ENCODE measurements around the gene MACROD2. TPM values are rescaled to one million over a fixed set of nuclear protein-coding genes. Genes with fewer than 3 reads are reported as not detected.
A peak's percentile ranks its signal among the peaks of the same experiment; 100 is the strongest.

Gene MACROD2
- total and polyA plus RNA-seq, 8 donors, result 0.78 to 31.3 (median 10.9) TPM; not detected in 1

- intact Hi-C loops (cut with DNase I; ENCODE audit: low total_unique reads), result no loop called here
- no peaks in the 10 kb centered on the region for H3K4me1 ChIP-seq
- no peak for DNase-seq
- H3K9me3 ChIP-seq, result no peaks in the 10 kb centered on the region
- TF ChIP-seq, protein P1, sequence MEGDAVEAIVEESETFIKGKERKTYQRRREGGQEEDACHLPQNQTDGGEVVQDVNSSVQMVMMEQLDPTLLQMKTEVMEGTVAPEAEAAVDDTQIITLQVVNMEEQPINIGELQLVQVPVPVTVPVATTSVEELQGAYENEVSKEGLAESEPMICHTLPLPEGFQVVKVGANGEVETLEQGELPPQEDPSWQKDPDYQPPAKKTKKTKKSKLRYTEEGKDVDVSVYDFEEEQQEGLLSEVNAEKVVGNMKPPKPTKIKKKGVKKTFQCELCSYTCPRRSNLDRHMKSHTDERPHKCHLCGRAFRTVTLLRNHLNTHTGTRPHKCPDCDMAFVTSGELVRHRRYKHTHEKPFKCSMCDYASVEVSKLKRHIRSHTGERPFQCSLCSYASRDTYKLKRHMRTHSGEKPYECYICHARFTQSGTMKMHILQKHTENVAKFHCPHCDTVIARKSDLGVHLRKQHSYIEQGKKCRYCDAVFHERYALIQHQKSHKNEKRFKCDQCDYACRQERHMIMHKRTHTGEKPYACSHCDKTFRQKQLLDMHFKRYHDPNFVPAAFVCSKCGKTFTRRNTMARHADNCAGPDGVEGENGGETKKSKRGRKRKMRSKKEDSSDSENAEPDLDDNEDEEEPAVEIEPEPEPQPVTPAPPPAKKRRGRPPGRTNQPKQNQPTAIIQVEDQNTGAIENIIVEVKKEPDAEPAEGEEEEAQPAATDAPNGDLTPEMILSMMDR (IDR thresholded peaks at IDR 0.05), result no peak
- TF ChIP-seq POLR2AphosphoS5 (IDR thresholded peaks at IDR 0.05) (no peak), EP300 (IDR thresholded peaks at IDR 0.05) (no peak), POLR2A (IDR thresholded peaks at IDR 0.05) (no peak)
- no peak overlapping the region for H3K27ac ChIP-seq
- 79 to 86% (median 84%) methylated on average over 5 of the region's 5 CpGs for WGBS, 5 donors
- no peak overlapping the region for H3K4me3 ChIP-seq
- H3K27me3 ChIP-seq, result no peaks in the 10 kb centered on the region
- H3K36me3 ChIP-seq, result no peaks in the 10 kb centered on the region
Observed at GRCh38 chr20:14069796-14070195, 74.5 kb downstream of the MACROD2 start.

- intact Hi-C loops (cut with DNase I; ENCODE audit: low total_unique reads), result no loop called here
- peak overlapping the region in 1 of 5 donors; percentile 25 for H3K27ac ChIP-seq
- DNase-seq, result peak; percentile 41 to 86
- no peak overlapping the region for H3K4me3 ChIP-seq
- TF ChIP-seq EP300 (IDR thresholded peaks at IDR 0.05) (no peak), POLR2AphosphoS5 (IDR thresholded peaks at IDR 0.05) (peak in 2 of 3 donors; percentile 52 to 69), POLR2A (IDR thresholded peaks at IDR 0.05) (no peak)
- TF ChIP-seq, protein P1 (IDR thresholded peaks at IDR 0.05), result no peak
- H3K27me3 ChIP-seq, result no peaks in the 10 kb centered on the region
- no peaks in the 10 kb centered on the region for H3K9me3 ChIP-seq
- no peaks in the 10 kb centered on the region for H3K36me3 ChIP-seq
- H3K4me1 ChIP-seq, result peaks cover 0 to 16% (median 9%) of the 10 kb centered on the region in 4 donors
- whole genome bisulfite sequencing, 5 donors, result 2 to 44% (median 22%) methylated on average over 1 of the region's 1 CpG
Observed at GRCh38 chr20:14093652-14094051, 98.3 kb downstream of the MACROD2 start.

- no peaks in the 10 kb centered on the region for H3K27me3 ChIP-seq
- H3K9me3 ChIP-seq, result no peaks in the 10 kb centered on the region
- no peak overlapping the region for H3K4me3 ChIP-seq
- no peak for DNase-seq
- no peak for TF ChIP-seq POLR2AphosphoS5 (IDR thresholded peaks at IDR 0.05)
- TF ChIP-seq, protein P1 (IDR thresholded peaks at IDR 0.05), result no peak
- no peak for TF ChIP-seq EP300 (IDR thresholded peaks at IDR 0.05)
- no peak for TF ChIP-seq POLR2A (IDR thresholded peaks at IDR 0.05)
- peaks cover 0 to 12% (median 9%) of the 10 kb centered on the region in 4 donors for H3K4me1 ChIP-seq
- 82 to 97% (median 91%) methylated on average over 1 of the region's 1 CpG for WGBS, 5 donors
- H3K27ac ChIP-seq, result no peak overlapping the region
- intact Hi-C loops (cut with DNase I; ENCODE audit: low total_unique reads), result no loop called here
- no peaks in the 10 kb centered on the region for H3K36me3 ChIP-seq
Observed at GRCh38 chr20:14098261-14098660, 102.9 kb downstream of the MACROD2 start.

DNA sequence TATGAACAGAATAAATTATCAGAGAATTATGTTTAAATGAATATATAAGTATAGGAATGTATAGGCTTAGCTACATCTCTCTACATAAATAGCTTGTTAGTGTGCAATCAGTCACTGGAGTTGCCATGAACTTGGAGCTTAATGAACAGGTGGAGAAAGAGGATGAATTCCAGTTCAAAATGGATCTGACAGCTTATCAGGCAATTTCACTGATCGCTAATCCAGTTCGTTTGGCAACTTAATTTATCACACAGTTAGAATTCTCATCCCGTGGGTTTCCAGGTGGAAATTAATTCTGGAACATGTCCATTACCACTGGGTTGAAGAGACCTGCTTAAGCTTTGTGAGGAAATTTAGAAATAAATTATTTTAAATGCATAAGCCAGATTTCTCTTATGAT, 118.1 kb downstream of the MACROD2 start:
- H3K4me1 ChIP-seq, result no peaks in the 10 kb centered on the region
- no peak for DNase-seq
- no peaks in the 10 kb centered on the region for H3K27me3 ChIP-seq
- intact Hi-C loops (cut with DNase I; ENCODE audit: low total_unique reads), result no loop called here
- no peak for TF ChIP-seq EP300 (IDR thresholded peaks at IDR 0.05)
- TF ChIP-seq, protein P1 (IDR thresholded peaks at IDR 0.05), result no peak
- no peak for TF ChIP-seq POLR2AphosphoS5 (IDR thresholded peaks at IDR 0.05)
- no peak for TF ChIP-seq POLR2A (IDR thresholded peaks at IDR 0.05)
- H3K36me3 ChIP-seq, result no peaks in the 10 kb centered on the region
- WGBS, 5 donors, result 53 to 67% (median 62%) methylated on average over 3 of the region's 3 CpGs
- H3K4me3 ChIP-seq, result no peak overlapping the region
- H3K27ac ChIP-seq, result no peak overlapping the region
- peaks cover 0 to 7% (median 2%) of the 10 kb centered on the region in 4 donors for H3K9me3 ChIP-seq
